HG03108 (cell line): ENCODE results near the gene HBG1.
"Not testable (repeated sequence)": the region's sequence is repeated elsewhere in the genome, so short reads cannot be mapped to it uniquely, and the experiment has no call there.

ENCODE experiments used
- ATAC-seq: cut with Tn5 transposase; IDR thresholded peaks from one replicate; pipeline ENCODE4 v1.9.1; 2021; ENCODE audit warnings: moderate library complexity; ENCODE audit not compliant: unreplicated experiment

The HBG1 gene

GRCh38 chr11:5249807-5250396 lies at the start of gene HBG1:
Gene HBG1 (minus strand): TSS chr11:5249857. CDS start chr11:5249804, 53 bp downstream.
- ATAC-seq = not testable (repeated sequence)

- ATAC-seq = no peak
Observed at GRCh38 chr11:5298451-5298850, 48.8 kb upstream of the HBG1 start.

GRCh38 chr11:5297721-5298323 lies 48.2 kb upstream of the HBG1 start:
- ATAC-seq = no peak

GRCh38 chr11:5294342-5294995 lies 44.8 kb upstream of the HBG1 start:
- ATAC-seq = not testable (repeated sequence)

GRCh38 chr11:5293028-5293427 lies 43.4 kb upstream of the HBG1 start:
- no peak for ATAC-seq

GRCh38 chr11:5291207-5291838 lies 41.7 kb upstream of the HBG1 start:
- peak; percentile 69 for ATAC-seq

- ATAC-seq = no peak
Observed at GRCh38 chr11:5290106-5290505, 40.4 kb upstream of the HBG1 start.

- no peak for ATAC-seq
Observed at GRCh38 chr11:5289696-5290095, 40.0 kb upstream of the HBG1 start.

- ATAC-seq = no peak
Observed at GRCh38 chr11:5288906-5289550, 39.4 kb upstream of the HBG1 start.

- ATAC-seq = no peak
Observed at GRCh38 chr11:5288108-5288905, 38.6 kb upstream of the HBG1 start.

GRCh38 chr11:5286901-5287300 lies 37.2 kb upstream of the HBG1 start:
- no peak for ATAC-seq

GRCh38 chr11:5286351-5286750 lies 36.7 kb upstream of the HBG1 start:
- ATAC-seq = no peak

GRCh38 chr11:5285703-5286340 lies 36.2 kb upstream of the HBG1 start:
- ATAC-seq = no peak

GRCh38 chr11:5284637-5285036 lies 35.0 kb upstream of the HBG1 start:
- no peak for ATAC-seq

GRCh38 chr11:5283882-5284281 lies 34.2 kb upstream of the HBG1 start:
- no peak for ATAC-seq

- no peak for ATAC-seq
Observed at GRCh38 chr11:5283086-5283485, 33.4 kb upstream of the HBG1 start.

GRCh38 chr11:5282628-5283027 lies 33.0 kb upstream of the HBG1 start:
- ATAC-seq = no peak

- no peak for ATAC-seq
Observed at GRCh38 chr11:5281596-5281995, 31.9 kb upstream of the HBG1 start.

- peak; percentile 93 for ATAC-seq
Observed at GRCh38 chr11:5280582-5281102, 31.0 kb upstream of the HBG1 start.
